CD14-positive monocyte (primary cell): ENCODE data around the gene KAZN. TPM values are rescaled to one million over a fixed set of nuclear protein-coding genes. Genes with fewer than 3 reads are reported as not detected.

ENCODE experiments used
- DNase-seq, 3 donors: peaks; one replicate each; pipeline ENCODE4 v3.0.0-alpha.2; 2011 to 2022
- H2AFZ ChIP-seq: 2 replicates; pipeline ENCODE4 v1.6.0; 2012; ENCODE audit warnings: mild to moderate bottlenecking, low read depth, low read length, inconsistent platforms; ENCODE audit not compliant: insufficient read depth, poor library complexity, severe bottlenecking
- H3K27ac ChIP-seq, 2 donors: 1 replicate in 1 of 2; 2 replicates in 1 of 2; pipeline ENCODE4 v1.5.1; 2012 to 2013; ENCODE audit warnings: low read length in 2 of 2, control low read depth in 1 of 2, inconsistent platforms in 1 of 2, low read depth in 1 of 2, mild to moderate bottlenecking in 1 of 2
- H3K27me3 ChIP-seq, 2 donors: one replicate each; pipeline versions ENCODE4 v1.6.0 to v1.6.1; 2011 to 2013; ENCODE audit warnings: low read length in 2 of 2; ENCODE audit not compliant: control insufficient read depth in 2 of 2, insufficient read depth in 2 of 2
- H3K36me3 ChIP-seq, 2 donors: replicated peaks in 1 of 2; 1 replicate in 1 of 2; 2 replicates in 1 of 2; pipeline versions ENCODE4 v1.5.1 to v1.6.1; 2012 to 2013; ENCODE audit warnings: low read length in 2 of 2, control low read depth in 1 of 2, inconsistent platforms in 1 of 2, mild to moderate bottlenecking in 1 of 2; ENCODE audit not compliant: insufficient read depth in 2 of 2, control insufficient read depth in 1 of 2
- H3K4me1 ChIP-seq, 2 donors: 1 replicate in 1 of 2; 2 replicates in 1 of 2; pipeline versions ENCODE4 v1.5.1 to v1.6.1; 2012 to 2013; ENCODE audit warnings: low read length in 2 of 2, control low read depth in 1 of 2, inconsistent platforms in 1 of 2, mild to moderate bottlenecking in 1 of 2, moderate library complexity in 1 of 2; ENCODE audit not compliant: insufficient read depth in 2 of 2, control insufficient read depth in 1 of 2
- H3K4me2 ChIP-seq: replicated peaks from 2 replicates; pipeline ENCODE3; 2012; ENCODE audit warnings: low read length, moderate library complexity, mild to moderate bottlenecking; ENCODE audit not compliant: poor library complexity, severe bottlenecking; ENCODE audit errors: extremely low read depth
- H3K4me3 ChIP-seq, 3 experiments: fragments of 200-600 bp in 1 of 3; sonication (generic) in 1 of 3; replicated peaks in 1 of 3; 1 replicate in 2 of 3; 2 replicates in 1 of 3; pipeline ENCODE4 v1.5.1; 2011 to 2013; ENCODE audit warnings: low read length in 3 of 3, mild to moderate bottlenecking in 3 of 3, control low read depth in 2 of 3, low read depth in 2 of 3, inconsistent platforms in 1 of 3, moderate library complexity in 1 of 3
- H3K79me2 ChIP-seq: 2 replicates; pipeline ENCODE4 v1.6.0; 2012; ENCODE audit warnings: mild to moderate bottlenecking, control low read depth, inconsistent platforms, low read length, moderate library complexity; ENCODE audit not compliant: insufficient read depth
- H3K9ac ChIP-seq: 2 replicates; pipeline ENCODE4 v1.6.0; 2017; ENCODE audit warnings: low read length, mild to moderate bottlenecking; ENCODE audit not compliant: insufficient read depth, poor library complexity, severe bottlenecking
- H3K9me3 ChIP-seq, 2 donors: replicated peaks in 1 of 2; 1 replicate in 1 of 2; 2 replicates in 1 of 2; pipeline versions ENCODE4 v1.5.1 to v1.6.1; 2012 to 2013; ENCODE audit warnings: low read length in 2 of 2, control low read depth in 1 of 2; ENCODE audit not compliant: control insufficient read depth in 1 of 2, insufficient read depth in 1 of 2
- H4K20me1 ChIP-seq: 2 replicates; pipeline ENCODE4 v1.6.0; 2012; ENCODE audit warnings: mild to moderate bottlenecking, low read length, control low read depth, moderate library complexity; ENCODE audit not compliant: insufficient read depth
- H3K27ac Mint-ChIP-seq, 7 donors: one replicate each; pipeline ENCODE4 v1.8.0; 2020; ENCODE audit warnings: mild to moderate bottlenecking in 7 of 7, mixed read lengths in 7 of 7, moderate library complexity in 6 of 7, inconsistent platforms in 2 of 7
- H3K27me3 Mint-ChIP-seq, 3 donors: one replicate each; pipeline ENCODE4 v1.8.0; 2021 to 2022; ENCODE audit warnings: low read depth in 3 of 3, mild to moderate bottlenecking in 3 of 3, mixed read lengths in 3 of 3, moderate library complexity in 3 of 3, inconsistent platforms in 1 of 3
- H3K36me3 Mint-ChIP-seq, 2 donors: one replicate each; pipeline ENCODE4 v1.8.0; 2020; ENCODE audit warnings: mixed read lengths in 2 of 2, inconsistent platforms in 1 of 2, mild to moderate bottlenecking in 1 of 2
- H3K4me1 Mint-ChIP-seq: one replicate; pipeline ENCODE4 v1.8.0; 2020; ENCODE audit warnings: mild to moderate bottlenecking, mixed read lengths
- H3K4me3 Mint-ChIP-seq, 2 donors: one replicate each; pipeline ENCODE4 v1.8.0; 2020; ENCODE audit warnings: mild to moderate bottlenecking in 2 of 2, mixed read lengths in 2 of 2, moderate library complexity in 1 of 2
- H3K9me3 Mint-ChIP-seq, 7 donors: one replicate each; pipeline ENCODE4 v1.8.0; 2020 to 2022; ENCODE audit warnings: mixed read lengths in 7 of 7, mild to moderate bottlenecking in 6 of 7, moderate library complexity in 6 of 7, inconsistent platforms in 2 of 7
- CTCF ChIP-seq: fragments of 200-600 bp; IDR thresholded peaks from one replicate; pipeline ENCODE4 v1.8.0; 2022; ENCODE audit warnings: antibody characterized with exemption, mild to moderate bottlenecking
- WGBS: methylation state at CpG from one replicate; pipeline ENCODE4 v1.1.5; 2013; ENCODE audit warnings: missing lambda C conversion rate; ENCODE audit not compliant: insufficient coverage; 5-methylcytosine and 5-hydroxymethylcytosine counted together
- intact Hi-C, 2 donors: fragments of 100-400 bp; cut with micrococcal nuclease; formaldehyde crosslinking; loops; one replicate each; pipeline versions ENCODE4 v1.15.0 to v1.15.1; 2023
- polyA plus RNA-seq, 3 donors: library from polyadenylated mRNA; depleted of rRNA in 1 of 3; unstranded in 2 of 3; stranded (reverse) in 1 of 3; fragments of 300-500 nt in 2 of 3; fragments of >200 nt in 1 of 3; fragmentation: Illumina TruSeq in 2 of 3; gene quantifications; 1 replicate in 2 of 3; 2 replicates in 1 of 3; pipeline ENCODE4 v1.2.3, GENCODE V29; 2012 to 2021

KAZN gene
- polyA plus RNA-seq, 3 donors = not detected

GRCh38 chr1:14824314-14824915, 225.9 kb downstream of the KAZN start:
- Histone ChIP-seq H3K36me3 (no peaks in the 10 kb centered on the region), H3K27ac (no peak overlapping the region), H3K9me3 (no peaks in the 10 kb centered on the region), H3K79me2 (no peaks in the 10 kb centered on the region), H4K20me1 (no peaks in the 10 kb centered on the region), H3K4me2 (no peak overlapping the region), H3K4me3 (no peak overlapping the region), H3K27me3 (no peaks in the 10 kb centered on the region), H3K9ac (no peak overlapping the region), H3K4me1 (no peaks in the 10 kb centered on the region), H2AFZ (no peak overlapping the region)
- no peak for DNase-seq
- Mint-ChIP-seq H3K27ac (no peak overlapping the region), H3K4me1 (no peaks in the 10 kb centered on the region), H3K36me3 (no peaks in the 10 kb centered on the region), H3K9me3 (no peaks in the 10 kb centered on the region), H3K27me3 (peaks cover 5 to 6% (median 5%) of the 10 kb centered on the region in 3 donors), H3K4me3 (no peak overlapping the region)
- intact Hi-C loops = no loop called here
- TF ChIP-seq CTCF = no peak
- 11% methylated on average over 1 of the region's 6 CpGs for WGBS

- Mint-ChIP-seq H3K9me3 (no peaks in the 10 kb centered on the region), H3K27ac (no peak overlapping the region), H3K4me3 (no peak overlapping the region), H3K27me3 (peaks cover 5 to 7% (median 5%) of the 10 kb centered on the region in 3 donors), H3K4me1 (no peaks in the 10 kb centered on the region), H3K36me3 (no peaks in the 10 kb centered on the region)
- no peaks in the 10 kb centered on the region for H3K36me3 ChIP-seq
- whole genome bisulfite sequencing = 83% methylated on average over 2 of the region's 7 CpGs
- H3K9me3 ChIP-seq = no peaks in the 10 kb centered on the region
- intact Hi-C loops = no loop called here
- DNase-seq = no peak
- no peak overlapping the region for H3K27ac ChIP-seq
- no peaks in the 10 kb centered on the region for H3K79me2 ChIP-seq
- no peak overlapping the region for H3K4me3 ChIP-seq
- no peaks in the 10 kb centered on the region for H4K20me1 ChIP-seq
- no peaks in the 10 kb centered on the region for H3K4me1 ChIP-seq
- no peak overlapping the region for H3K4me2 ChIP-seq
- H3K9ac ChIP-seq = no peak overlapping the region
- TF ChIP-seq CTCF = no peak
- H2AFZ ChIP-seq = no peak overlapping the region
- H3K27me3 ChIP-seq = no peaks in the 10 kb centered on the region
Observed at GRCh38 chr1:14825396-14825795, 226.9 kb downstream of the KAZN start.
